HG02885 (cell line): ENCODE results near the gene HESX1.
A peak's percentile ranks its signal among the peaks of the same experiment; 100 is the strongest.

Experiments used
- ATAC-seq: cut with Tn5 transposase; IDR thresholded peaks from one replicate; pipeline ENCODE4 v1.9.1; 2021; ENCODE audit warnings: mild to moderate bottlenecking; ENCODE audit not compliant: unreplicated experiment, poor library complexity

The HESX1 gene

DNA sequence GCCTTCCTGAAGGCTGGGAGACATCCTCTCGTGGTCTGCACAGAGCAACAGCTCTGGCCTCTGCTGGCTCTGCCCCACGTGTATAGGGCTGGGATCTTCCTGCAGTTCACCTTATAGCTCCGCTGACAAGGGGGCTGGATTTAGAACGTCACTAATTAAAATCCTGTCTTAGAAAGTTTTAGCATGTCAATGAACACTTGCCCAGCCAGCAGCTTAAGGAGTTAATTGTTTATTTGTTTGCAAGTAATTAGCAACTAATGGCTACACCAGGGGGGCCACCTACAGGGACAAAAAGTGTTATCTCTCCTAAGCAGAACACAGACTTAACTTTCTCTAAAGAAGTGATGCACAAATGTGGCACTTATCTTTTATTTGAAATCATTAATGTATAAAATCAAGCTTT, at the start of gene HESX1:
HESX1 (minus strand) TSS at position 84 of the 403 bp plus-strand sequence; CDS start at position 24, 60 bp downstream.
- ATAC-seq = no peak

DNA sequence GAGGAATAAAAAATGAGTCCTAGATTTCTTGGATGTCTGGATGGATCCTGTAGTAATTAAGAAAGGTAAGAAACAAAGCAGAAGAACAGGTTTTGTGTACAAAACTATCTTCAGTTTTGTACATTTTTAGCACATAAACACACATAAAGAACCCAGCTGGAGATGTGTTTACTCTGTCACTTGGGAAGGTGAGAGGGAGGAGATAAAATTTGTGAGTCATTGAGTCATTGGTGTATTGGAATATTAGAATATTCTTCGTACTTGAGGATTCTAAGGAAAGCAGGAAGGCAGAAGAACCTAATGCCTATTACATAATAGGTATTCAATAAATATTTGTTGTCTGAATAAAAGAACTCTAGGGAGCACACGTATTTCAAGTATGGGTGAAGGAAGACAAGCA, 45.2 kb upstream of the HESX1 start:
- no peak for ATAC-seq

GRCh38 chr3:57234613-57235575, 35.1 kb upstream of the HESX1 start:
- ATAC-seq = peak; percentile 80

GRCh38 chr3:57233799-57234198, 34.0 kb upstream of the HESX1 start:
- no peak for ATAC-seq

DNA sequence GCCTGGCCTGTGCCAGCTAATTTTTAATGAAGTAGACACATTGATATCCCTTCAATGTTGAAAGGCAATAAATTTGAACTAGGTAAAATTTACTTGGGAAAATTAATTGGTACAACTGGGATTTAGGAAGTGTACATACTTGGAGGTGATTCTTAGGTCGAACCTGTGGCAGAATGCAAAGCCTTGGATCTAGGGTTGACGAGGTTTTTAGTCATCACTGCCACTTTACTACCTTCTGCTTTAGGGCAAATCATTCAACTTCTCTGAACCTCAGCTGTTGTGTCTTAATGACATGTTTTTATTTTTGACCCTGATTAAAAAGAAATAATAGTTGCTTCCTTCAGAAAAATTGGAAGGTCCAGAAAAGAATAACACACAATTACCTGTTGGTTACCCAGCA, 30.2 kb upstream of the HESX1 start:
- no peak for ATAC-seq

- peak; percentile 43 for ATAC-seq
Observed at GRCh38 chr3:57227930-57228751, 28.4 kb upstream of the HESX1 start.

- ATAC-seq = peak; percentile 93
Observed at GRCh38 chr3:57227204-57227929, 27.6 kb upstream of the HESX1 start, which contains the start of gene APPL1. TSS of gene APPL1 (plus strand) at chr3:57227729. CDS start at chr3:57227884, 155 bp downstream.

DNA sequence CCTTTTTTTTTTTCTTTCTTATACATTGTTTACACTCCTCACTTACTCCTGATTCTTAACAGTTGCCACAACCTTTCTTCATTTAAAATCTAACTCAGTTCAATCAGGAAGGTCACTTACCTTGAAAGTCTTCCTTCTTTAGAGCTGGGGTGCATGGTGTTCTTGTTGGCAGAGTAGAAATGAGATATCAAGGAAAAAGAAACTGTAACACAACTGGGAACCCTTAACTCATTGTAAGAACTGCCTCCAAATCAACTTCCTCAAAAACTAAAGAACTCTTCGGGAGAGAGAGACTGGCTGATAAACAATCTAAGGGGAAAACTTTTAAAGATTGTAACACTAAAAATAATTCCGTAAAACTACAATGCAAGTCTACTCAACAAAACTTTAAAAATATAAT, 26.4 kb upstream of the HESX1 start:
- ATAC-seq = no peak

GRCh38 chr3:57224856-57225255, 25.1 kb upstream of the HESX1 start:
- ATAC-seq = no peak

DNA sequence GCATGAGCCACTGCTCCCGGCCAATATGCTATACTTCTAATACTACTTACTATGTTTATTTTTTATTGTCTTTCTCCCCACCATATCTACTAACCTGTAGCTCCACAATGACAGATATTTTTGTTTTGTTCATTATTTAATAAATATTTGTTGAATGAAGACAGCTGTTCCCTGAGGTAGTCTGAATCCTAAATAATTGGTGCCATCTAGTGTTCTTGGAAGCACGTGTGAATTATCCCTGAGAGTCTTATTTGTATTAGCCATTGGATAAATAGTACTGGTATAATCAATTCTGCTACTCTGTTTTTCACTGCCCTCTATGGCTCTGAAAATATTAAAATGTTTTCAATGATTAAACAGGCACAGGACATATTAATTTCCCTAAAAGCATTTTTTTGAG, 22.1 kb upstream of the HESX1 start:
- no peak for ATAC-seq

- ATAC-seq = no peak
Observed at GRCh38 chr3:57206423-57206822, 6.6 kb upstream of the HESX1 start.

DNA sequence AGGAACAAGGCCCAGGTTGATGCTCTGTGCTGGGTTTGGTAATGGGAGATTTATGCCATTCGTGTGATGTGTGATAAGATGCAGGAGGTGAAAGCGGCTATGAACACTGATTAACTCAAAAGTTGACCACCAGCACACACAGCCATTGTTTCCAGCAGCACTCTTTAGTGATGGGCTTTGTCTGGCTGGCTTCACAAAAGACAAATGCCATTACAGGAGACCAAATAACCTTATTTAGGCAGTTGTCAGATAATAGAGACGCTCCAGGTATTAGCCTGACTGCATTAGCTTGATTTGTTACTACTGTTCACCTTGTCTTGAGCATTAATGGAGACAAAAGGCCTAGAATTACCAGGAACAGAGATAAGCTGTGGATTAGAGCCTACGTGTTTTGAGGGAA, 5.1 kb downstream of the HESX1 start:
- ATAC-seq = no peak

DNA sequence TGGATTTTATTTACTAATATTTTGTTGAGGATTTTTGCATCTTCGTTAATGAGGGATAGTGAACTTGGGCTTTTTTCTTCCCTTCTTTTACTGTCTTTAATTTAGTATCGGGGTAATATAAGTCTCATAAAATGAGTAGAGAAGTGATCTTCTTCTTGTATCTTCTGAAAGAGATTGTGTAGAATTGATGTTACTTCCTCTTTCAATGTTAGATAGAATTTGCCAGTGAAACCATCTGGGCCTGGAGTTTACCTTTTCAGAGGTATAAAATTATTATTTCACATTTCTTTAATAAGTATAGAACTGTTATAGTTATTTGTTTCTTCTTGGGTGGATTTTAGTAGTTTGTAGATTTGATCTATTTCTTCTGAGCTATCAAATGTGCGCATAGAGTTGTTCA, 7.8 kb downstream of the HESX1 start:
- ATAC-seq = no peak

DNA sequence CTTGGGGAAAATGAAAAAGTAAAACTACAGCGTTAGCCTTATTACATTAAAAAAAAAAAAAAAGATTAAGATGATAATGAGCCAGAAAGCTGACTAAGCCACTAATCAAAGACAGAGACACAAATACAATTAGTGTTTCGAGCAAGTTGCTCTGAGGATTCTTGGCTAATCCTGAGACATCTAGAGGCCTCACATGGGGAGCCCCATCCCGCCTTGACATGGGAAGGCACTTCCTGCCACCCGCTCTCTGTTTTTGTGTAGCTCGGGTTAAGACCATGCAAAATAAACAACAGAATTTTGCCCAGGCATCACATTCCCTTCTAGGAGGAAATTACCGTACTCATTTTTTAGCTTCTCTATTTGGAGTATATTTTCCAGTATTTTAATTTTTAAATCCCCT, 15.3 kb downstream of the HESX1 start:
- no peak for ATAC-seq

DNA sequence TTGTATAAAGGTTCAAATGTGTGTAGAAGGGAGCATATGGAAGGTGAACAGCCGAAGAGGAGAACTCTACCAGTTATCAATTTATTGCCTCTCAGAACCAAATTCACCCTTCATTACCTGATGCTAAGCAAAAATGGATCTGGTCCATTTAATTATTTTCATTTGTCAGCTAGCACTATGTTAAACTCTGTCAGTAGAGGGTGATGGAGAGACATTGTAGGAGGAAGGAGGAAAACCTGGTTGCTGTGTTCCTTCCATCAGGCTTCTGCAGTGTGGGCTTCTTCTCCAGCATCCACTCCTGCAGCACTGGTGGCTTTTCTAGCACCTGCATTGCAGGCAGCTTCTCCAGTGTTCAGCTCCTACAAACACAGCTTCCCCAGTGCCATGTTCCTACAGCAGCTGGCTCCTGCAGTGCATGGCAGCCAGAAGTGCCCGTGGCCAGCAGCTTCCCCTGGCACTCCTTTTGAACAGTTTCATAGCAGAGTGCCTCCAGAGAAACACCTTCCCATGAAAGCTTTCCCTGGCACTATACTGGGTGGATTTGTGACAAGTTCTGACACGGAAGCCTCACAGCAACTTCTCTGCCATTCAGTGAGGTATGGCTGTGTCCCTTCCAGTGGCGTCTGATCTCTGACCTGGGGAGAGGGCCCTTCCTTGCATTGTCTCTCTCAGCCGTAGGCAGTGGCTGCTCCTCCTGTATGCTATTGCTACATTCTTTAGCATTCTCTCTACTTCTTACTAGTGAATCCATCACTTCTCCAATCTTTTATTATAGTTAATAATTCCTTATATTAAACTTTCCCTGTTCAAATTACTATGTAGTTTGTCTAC, 20.0 kb downstream of the HESX1 start:
- ATAC-seq = no peak

DNA sequence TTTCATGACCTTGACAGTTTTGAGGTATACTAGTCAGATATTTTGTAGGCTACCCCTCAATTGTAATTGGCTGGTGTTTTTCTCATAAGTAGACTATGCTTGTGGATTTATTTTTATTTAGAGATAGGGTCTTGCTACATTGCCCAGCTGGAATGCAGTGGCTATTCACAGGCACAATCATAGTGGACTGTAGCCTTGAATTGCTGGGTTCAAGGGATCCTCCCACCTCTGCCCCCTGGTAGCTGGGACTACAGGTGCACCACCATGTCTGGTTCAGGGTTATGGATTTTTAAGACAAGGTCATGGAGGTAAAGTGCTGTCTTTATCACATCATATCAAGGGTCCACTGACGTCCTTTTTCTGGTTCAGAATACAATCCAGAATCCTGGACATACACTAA, 23.7 kb downstream of the HESX1 start:
- no peak for ATAC-seq

- ATAC-seq = no peak
Observed at GRCh38 chr3:57173687-57174086, 26.1 kb downstream of the HESX1 start.

DNA sequence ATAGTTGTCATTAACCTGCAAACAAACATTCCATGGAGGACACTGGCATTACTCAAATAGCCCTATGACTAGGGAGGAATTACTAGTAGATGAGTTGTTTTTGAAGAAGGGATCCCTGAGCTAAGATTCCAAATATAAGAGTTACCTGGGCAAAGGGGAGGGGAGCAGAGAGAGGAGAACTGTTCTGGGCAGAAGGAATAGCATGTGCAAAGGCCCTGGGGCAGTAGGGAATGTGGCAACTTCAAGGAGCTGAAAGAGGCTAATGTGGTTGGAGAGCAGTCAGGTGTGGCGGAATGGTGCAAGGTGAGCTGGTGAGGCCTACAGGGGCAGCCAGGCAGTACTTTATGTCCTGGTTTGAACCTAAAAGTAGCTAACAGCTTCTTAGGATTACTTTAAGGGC, 28.8 kb downstream of the HESX1 start:
- ATAC-seq = no peak

DNA sequence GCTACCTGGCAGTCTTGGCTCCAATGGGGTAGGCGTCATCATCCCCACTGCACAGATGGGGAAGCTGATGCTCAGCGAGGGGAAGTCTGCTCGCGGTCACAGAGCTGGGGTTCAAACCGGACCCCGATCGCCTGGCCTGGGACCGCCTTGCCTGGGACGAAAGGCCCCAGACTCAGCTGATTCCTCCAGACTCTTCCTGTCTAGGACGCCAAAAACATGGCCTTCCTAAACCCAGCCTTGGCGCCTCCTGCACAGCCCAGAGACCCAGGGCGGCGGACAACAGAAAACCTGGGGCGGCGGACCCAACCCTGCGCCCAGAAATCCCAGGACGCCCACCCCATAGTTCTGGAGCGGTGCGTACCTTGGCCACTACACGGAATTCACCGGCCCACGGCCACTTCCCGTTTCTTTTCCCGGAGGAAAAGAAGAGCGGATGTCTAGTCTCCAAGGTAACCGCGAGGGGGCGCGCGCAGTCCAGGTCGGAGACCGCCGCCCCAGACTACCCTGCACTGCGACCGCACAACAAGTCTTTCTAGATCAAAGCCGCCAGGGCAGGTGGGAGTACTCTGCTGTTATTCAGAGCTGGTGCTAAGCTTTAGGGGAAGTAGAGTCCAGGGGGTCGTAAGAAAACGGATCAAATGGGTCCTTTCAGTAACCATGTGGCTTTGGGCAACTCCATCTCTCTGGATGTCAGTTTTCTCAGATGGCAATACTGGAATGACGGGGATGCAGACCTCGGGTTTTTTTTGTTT, 29.7 kb downstream of the HESX1 start:
- peak; percentile 75 for ATAC-seq
